Measurements from ENCODE around the gene ESYT3. TPM values are rescaled to one million over a fixed set of nuclear protein-coding genes. Genes with fewer than 3 reads are reported as not detected.
A peak's percentile ranks its signal among the peaks of the same experiment; 100 is the strongest.

Gene ESYT3
- total RNA-seq, 4 donors from 2014 or later: 0.20 to 2.3 (median 0.77) TPM

DNA sequence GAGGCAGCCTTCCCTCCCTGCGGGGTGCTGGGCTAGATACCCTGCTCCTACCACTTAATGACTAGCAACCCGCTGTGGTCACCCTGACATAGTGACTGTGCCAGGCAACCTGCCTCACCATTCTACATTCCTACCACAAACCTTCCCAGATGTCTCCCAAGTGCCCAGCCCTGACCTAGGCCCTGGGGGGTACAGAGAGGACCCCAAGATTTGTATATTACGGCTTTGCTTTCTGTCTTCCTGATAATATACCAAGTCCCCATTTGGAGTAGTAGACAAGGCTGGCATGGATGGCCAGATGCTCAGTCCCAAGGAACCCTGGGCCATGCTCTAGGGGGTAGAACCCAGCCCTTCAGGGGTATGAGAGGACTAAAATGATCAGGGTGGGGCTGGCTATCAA is 31.0 kb downstream of the ESYT3 start:
- intact Hi-C loops (cut with DNase I; ENCODE audit: low total_unique reads): no loop called here

DNA sequence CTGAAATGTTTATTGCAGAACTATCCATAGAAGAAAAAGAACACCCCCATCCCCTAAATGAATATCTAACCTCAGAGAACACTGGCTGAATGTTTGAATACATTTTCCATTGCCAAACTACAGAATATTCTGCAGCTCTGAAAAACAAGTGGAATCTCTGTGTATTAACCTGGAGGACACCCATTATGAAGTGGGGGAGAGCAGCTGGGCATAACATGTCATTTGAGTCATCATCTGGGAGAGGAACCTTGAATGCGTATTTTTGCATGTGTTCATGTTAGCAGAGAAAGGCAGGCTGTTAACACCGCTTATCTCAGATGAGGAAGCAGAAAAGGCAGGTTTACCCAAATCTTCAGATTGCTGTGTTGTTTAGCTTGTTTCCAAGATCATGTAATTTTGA is 31.5 kb downstream of the ESYT3 start:
- no peak for ATAC-seq
- H3K27me3 ChIP-seq: no peaks in the 10 kb centered on the region
- TF ChIP-seq POLR2A (IDR thresholded peaks at IDR 0.05): no peak
- TF ChIP-seq, protein P1, sequence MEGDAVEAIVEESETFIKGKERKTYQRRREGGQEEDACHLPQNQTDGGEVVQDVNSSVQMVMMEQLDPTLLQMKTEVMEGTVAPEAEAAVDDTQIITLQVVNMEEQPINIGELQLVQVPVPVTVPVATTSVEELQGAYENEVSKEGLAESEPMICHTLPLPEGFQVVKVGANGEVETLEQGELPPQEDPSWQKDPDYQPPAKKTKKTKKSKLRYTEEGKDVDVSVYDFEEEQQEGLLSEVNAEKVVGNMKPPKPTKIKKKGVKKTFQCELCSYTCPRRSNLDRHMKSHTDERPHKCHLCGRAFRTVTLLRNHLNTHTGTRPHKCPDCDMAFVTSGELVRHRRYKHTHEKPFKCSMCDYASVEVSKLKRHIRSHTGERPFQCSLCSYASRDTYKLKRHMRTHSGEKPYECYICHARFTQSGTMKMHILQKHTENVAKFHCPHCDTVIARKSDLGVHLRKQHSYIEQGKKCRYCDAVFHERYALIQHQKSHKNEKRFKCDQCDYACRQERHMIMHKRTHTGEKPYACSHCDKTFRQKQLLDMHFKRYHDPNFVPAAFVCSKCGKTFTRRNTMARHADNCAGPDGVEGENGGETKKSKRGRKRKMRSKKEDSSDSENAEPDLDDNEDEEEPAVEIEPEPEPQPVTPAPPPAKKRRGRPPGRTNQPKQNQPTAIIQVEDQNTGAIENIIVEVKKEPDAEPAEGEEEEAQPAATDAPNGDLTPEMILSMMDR (IDR thresholded peaks at IDR 0.05 in 4 of 5, conservative IDR thresholded peaks at IDR 0.05 in 1 of 5): no peak
- no peak overlapping the region for H3K4me3 ChIP-seq
- peaks cover 15 to 37% of the 10 kb centered on the region in 2 donors for H3K4me1 ChIP-seq
- in situ Hi-C loops (cut with MboI; ENCODE audit: low sequenced_read_pairs in 4 of 4) (no loop called here), intact Hi-C loops (cut with DNase I; ENCODE audit: low total_unique reads) (no loop called here)
- no peaks in the 10 kb centered on the region for H3K36me3 ChIP-seq
- H3K27ac ChIP-seq: no peak overlapping the region
- H3K9me3 ChIP-seq: no peaks in the 10 kb centered on the region
- DNase-seq: no peak

More for the DNA sequence above, 31.0 kb downstream of the ESYT3 start:
- in situ Hi-C loops (cut with MboI; ENCODE audit: low sequenced_read_pairs in 4 of 4): no loop called here
- Histone ChIP-seq H3K9me3 (no peaks in the 10 kb centered on the region), H3K4me1 (peaks cover 15 to 35% of the 10 kb centered on the region in 2 donors), H3K36me3 (no peaks in the 10 kb centered on the region), H3K27ac (no peak overlapping the region), H3K4me3 (no peak overlapping the region), H3K27me3 (no peaks in the 10 kb centered on the region)
- no peak for DNase-seq
- ATAC-seq: no peak
- no peak for TF ChIP-seq POLR2A (IDR thresholded peaks at IDR 0.05)
- TF ChIP-seq, protein P1 (IDR thresholded peaks at IDR 0.05 in 4 of 5, conservative IDR thresholded peaks at IDR 0.05 in 1 of 5): no peak

DNA sequence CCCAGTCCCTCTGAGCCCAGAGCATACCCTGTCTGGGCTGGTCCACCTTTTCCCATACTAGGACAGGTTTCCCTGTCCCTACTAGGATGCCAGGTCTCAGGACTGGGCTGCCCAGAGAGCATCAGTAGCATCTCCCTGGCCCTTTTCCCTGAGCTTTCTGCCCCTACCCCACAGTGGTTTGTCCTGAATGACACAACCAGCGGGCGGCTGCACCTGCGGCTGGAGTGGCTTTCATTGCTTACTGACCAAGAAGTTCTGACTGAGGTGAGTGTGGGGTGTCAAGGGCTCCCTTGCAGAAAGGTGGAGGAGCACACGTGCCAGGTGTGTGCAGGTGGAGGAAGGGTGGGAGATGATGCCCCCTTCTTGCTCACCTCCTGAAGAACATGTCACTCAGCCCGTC is 33.5 kb downstream of the ESYT3 start:
- peak overlapping the region in 3 of 4 donors; percentile 82 to 94 (median 86) for H3K27ac ChIP-seq
- DNase-seq: no peak
- in situ Hi-C loops (cut with MboI; ENCODE audit: low sequenced_read_pairs in 4 of 4): no loop called here

DNA sequence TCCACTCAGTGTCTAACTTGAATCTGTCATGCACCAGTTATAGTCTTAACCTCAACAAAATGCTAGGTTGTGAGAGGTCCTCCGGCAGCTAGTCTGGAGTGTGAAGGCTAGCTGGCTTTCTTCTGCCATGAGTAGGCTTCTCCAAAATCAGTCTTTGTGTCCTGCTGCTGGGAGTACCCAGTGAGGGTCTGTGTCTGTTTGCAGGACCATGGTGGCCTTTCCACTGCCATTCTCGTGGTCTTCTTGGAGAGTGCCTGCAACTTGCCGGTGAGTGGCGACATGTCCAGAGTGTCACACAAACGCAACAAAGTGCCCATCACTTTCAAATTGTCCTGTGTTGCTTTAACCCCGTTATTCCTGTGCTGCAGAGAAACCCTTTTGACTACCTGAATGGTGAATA is 34.0 kb downstream of the ESYT3 start:
- ATAC-seq (peak; percentile 2 to 3), DNase-seq (no peak)
- intact Hi-C loops (cut with DNase I; ENCODE audit: low total_unique reads): loop anchor here (2.0 kb wide), 1 partner anchor 26 kb away; no protein-coding TSS in a partner anchor
- TF ChIP-seq POLR2A (IDR thresholded peaks at IDR 0.05): no peak
- TF ChIP-seq, protein P1 (IDR thresholded peaks at IDR 0.05 in 4 of 5, conservative IDR thresholded peaks at IDR 0.05 in 1 of 5): no peak
- Histone ChIP-seq H3K9me3 (no peaks in the 10 kb centered on the region), H3K27me3 (no peaks in the 10 kb centered on the region), H3K27ac (peak overlapping the region; percentile 82 to 94 (median 87)), H3K36me3 (no peaks in the 10 kb centered on the region), H3K4me1 (peaks cover 15 to 37% of the 10 kb centered on the region in 2 donors), H3K4me3 (no peak overlapping the region)
- in situ Hi-C loops (cut with MboI; ENCODE audit: low sequenced_read_pairs in 4 of 4): no loop called here

More for the DNA sequence above, 33.5 kb downstream of the ESYT3 start:
- no peak for ATAC-seq
- Histone ChIP-seq H3K4me1 (peaks cover 15 to 37% of the 10 kb centered on the region in 2 donors), H3K27me3 (no peaks in the 10 kb centered on the region), H3K4me3 (no peak overlapping the region), H3K36me3 (no peaks in the 10 kb centered on the region), H3K9me3 (no peaks in the 10 kb centered on the region)
- intact Hi-C loops (cut with DNase I; ENCODE audit: low total_unique reads): loop anchor here (2.0 kb wide), 1 partner anchor 27 kb away; no protein-coding TSS in a partner anchor
- TF ChIP-seq, protein P1 (IDR thresholded peaks at IDR 0.05 in 4 of 5, conservative IDR thresholded peaks at IDR 0.05 in 1 of 5): no peak
- no peak for TF ChIP-seq POLR2A (IDR thresholded peaks at IDR 0.05)

DNA sequence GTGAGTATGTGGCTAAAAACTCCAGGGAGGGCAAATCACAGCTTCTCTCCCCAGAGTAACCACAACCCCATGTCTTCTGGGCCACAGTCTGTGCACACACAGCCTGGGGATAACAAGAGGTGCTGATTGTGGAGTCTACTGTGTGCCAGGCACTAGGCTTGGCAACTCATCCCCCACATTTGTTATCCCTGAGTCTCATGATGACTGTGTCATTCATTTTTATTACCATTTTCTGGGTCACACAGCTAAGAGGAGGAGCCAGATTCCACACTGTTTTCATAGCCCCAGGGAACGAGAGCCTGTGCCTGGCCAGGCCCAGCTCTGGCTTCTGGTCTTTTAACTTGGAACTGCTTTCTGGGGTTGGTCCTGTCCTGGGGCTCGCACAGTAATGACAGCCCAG is 34.5 kb downstream of the ESYT3 start:
- H3K9me3 ChIP-seq: no peaks in the 10 kb centered on the region
- intact Hi-C loops (cut with DNase I; ENCODE audit: low total_unique reads): loop anchor here (2.0 kb wide), 1 partner anchor 26 kb away; no protein-coding TSS in a partner anchor
- ATAC-seq (peak; percentile 95 to 97), DNase-seq (peak; percentile 66 to 73)
- H3K36me3 ChIP-seq: no peaks in the 10 kb centered on the region
- peak overlapping the region; percentile 82 to 94 (median 87) for H3K27ac ChIP-seq
- no peaks in the 10 kb centered on the region for H3K27me3 ChIP-seq
- peak overlapping the region in 2 of 4 donors; percentile 4 to 20 for H3K4me3 ChIP-seq
- TF ChIP-seq, protein P1 (IDR thresholded peaks at IDR 0.05 in 4 of 5, conservative IDR thresholded peaks at IDR 0.05 in 1 of 5): no peak
- TF ChIP-seq POLR2A (IDR thresholded peaks at IDR 0.05): peak; percentile 41 to 45
- H3K4me1 ChIP-seq: peaks cover 15 to 37% of the 10 kb centered on the region in 2 donors
- in situ Hi-C loops (cut with MboI; ENCODE audit: low sequenced_read_pairs in 4 of 4): no loop called here

Data from gastrocnemius medialis (tissue), 4 donors.